ENCODE results near the gene TWNK.

GRCh38 chr10:101018118-101018599 lies 30.8 kb downstream of the TWNK start:
- no peak for TF ChIP-seq NR2C2 (IDR thresholded peaks at IDR 0.05; ENCODE audit: borderline replicate concordance, control insufficient read depth, insufficient read length, low read depth)
- TF ChIP-seq ZBTB40 (IDR thresholded peaks at IDR 0.05; ENCODE audit: borderline replicate concordance), result no peak
- no peak for TF ChIP-seq EZH2 (IDR thresholded peaks at IDR 0.05; ENCODE audit: borderline replicate concordance, control insufficient read depth, low read depth, low read length)
- TF ChIP-seq POLR2A (IDR thresholded peaks at IDR 0.05; ENCODE audit: low read depth, low read length), result no peak
